ENCODE data around the gene KCNH1. TPM values are rescaled to one million over a fixed set of nuclear protein-coding genes. Genes with fewer than 3 reads are reported as not detected.

The KCNH1 gene
- total RNA-seq, 1 donor from 2014 or later: 15.5 TPM

DNA sequence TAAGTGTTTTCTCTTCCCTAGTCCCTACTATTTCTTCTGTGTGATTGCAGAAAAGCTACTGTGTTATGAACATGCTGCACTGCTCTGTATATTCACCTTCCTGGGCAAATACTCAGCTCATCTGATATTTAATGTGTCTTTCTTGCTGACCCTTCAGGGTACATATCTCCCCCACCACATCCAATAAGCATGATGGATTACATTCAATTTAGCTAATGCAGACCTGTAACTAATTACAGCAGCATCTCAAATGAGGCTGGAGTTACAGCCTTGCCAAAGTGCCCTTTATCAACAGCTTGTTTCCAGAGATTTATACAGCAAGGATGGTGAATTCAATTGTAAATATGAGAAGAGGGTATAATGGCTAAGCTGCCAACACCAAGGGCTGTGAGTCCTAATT is 144.0 kb downstream of the KCNH1 start:
- Histone ChIP-seq H3K27ac (ENCODE audit: low read depth, low read length) (no peak overlapping the region), H3K9me3 (ENCODE audit: insufficient read depth, low read depth, low read length) (no peaks in the 10 kb centered on the region), H3K36me3 (ENCODE audit: insufficient read depth, low read length) (no peaks in the 10 kb centered on the region), H3K27me3 (ENCODE audit: insufficient read depth, low read length) (no peaks in the 10 kb centered on the region), H3K79me2 (ENCODE audit: insufficient read depth, low read length) (no peaks in the 10 kb centered on the region), H4K20me1 (ENCODE audit: insufficient read depth, low read length) (no peaks in the 10 kb centered on the region), H2AFZ (ENCODE audit: low read depth, low read length) (no peak overlapping the region), H3K4me1 (ENCODE audit: insufficient read depth, low read length) (no peaks in the 10 kb centered on the region), H3K9ac (ENCODE audit: low read length) (no peak overlapping the region), H3K4me2 (ENCODE audit: low read length) (no peak overlapping the region), H3K4me3 (ENCODE audit: insufficient read depth, low read depth, low read length) (no peak overlapping the region)
- H3K36me3 Mint-ChIP-seq (ENCODE audit: low read depth, unreplicated experiment): peaks cover 31% of the 10 kb centered on the region
- no peaks in the 10 kb centered on the region for H3K4me1 Mint-ChIP-seq (ENCODE audit: low read depth, unreplicated experiment)
- DNase-seq (ENCODE audit: low read depth) (no peak), FAIRE-seq (no peak)
- TF ChIP-seq EZH2 (IDR thresholded peaks at IDR 0.05; ENCODE audit: insufficient read depth, low read length): no peak
- TF ChIP-seq, protein P1, sequence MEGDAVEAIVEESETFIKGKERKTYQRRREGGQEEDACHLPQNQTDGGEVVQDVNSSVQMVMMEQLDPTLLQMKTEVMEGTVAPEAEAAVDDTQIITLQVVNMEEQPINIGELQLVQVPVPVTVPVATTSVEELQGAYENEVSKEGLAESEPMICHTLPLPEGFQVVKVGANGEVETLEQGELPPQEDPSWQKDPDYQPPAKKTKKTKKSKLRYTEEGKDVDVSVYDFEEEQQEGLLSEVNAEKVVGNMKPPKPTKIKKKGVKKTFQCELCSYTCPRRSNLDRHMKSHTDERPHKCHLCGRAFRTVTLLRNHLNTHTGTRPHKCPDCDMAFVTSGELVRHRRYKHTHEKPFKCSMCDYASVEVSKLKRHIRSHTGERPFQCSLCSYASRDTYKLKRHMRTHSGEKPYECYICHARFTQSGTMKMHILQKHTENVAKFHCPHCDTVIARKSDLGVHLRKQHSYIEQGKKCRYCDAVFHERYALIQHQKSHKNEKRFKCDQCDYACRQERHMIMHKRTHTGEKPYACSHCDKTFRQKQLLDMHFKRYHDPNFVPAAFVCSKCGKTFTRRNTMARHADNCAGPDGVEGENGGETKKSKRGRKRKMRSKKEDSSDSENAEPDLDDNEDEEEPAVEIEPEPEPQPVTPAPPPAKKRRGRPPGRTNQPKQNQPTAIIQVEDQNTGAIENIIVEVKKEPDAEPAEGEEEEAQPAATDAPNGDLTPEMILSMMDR (IDR thresholded peaks at IDR 0.05; ENCODE audit: insufficient read depth, low read depth, low read length): no peak
- H3K4me3 Mint-ChIP-seq (ENCODE audit: unreplicated experiment): no peak overlapping the region
- no peak overlapping the region for H3K27ac Mint-ChIP-seq (ENCODE audit: unreplicated experiment)
- H3K27me3 Mint-ChIP-seq (ENCODE audit: low read depth, unreplicated experiment): no peaks in the 10 kb centered on the region
- H3K9me3 Mint-ChIP-seq (ENCODE audit: unreplicated experiment): peaks cover 21% of the 10 kb centered on the region

DNA sequence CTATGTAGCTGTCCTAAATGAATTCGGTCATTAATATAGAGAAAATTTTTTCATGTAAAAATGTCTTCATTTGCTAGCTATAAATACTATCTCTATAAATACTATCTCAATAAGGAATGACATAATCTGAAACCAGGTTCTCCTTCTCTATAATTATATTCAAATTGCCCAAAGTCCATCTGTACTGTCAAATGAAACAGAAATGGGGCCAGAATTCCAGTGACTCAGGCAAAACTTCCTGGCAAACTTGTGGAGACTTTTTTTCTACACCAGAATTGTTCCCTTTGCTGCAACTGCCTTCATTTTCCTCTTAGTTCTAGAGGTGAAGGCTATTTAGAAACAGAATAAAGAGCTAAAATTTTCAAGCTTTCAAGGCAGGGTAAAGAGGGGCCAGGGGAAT is 152.5 kb downstream of the KCNH1 start:
- Histone ChIP-seq H3K79me2 (ENCODE audit: insufficient read depth, low read length) (no peaks in the 10 kb centered on the region), H3K36me3 (ENCODE audit: insufficient read depth, low read length) (no peaks in the 10 kb centered on the region), H3K4me1 (ENCODE audit: insufficient read depth, low read length) (no peaks in the 10 kb centered on the region), H3K4me3 (ENCODE audit: insufficient read depth, low read depth, low read length) (no peak overlapping the region), H2AFZ (ENCODE audit: low read depth, low read length) (no peak overlapping the region), H3K27ac (ENCODE audit: low read depth, low read length) (no peak overlapping the region), H3K27me3 (ENCODE audit: insufficient read depth, low read length) (no peaks in the 10 kb centered on the region), H3K9ac (ENCODE audit: low read length) (no peak overlapping the region), H4K20me1 (ENCODE audit: insufficient read depth, low read length) (no peaks in the 10 kb centered on the region), H3K9me3 (ENCODE audit: insufficient read depth, low read depth, low read length) (no peaks in the 10 kb centered on the region), H3K4me2 (ENCODE audit: low read length) (no peak overlapping the region)
- no peaks in the 10 kb centered on the region for H3K27me3 Mint-ChIP-seq (ENCODE audit: low read depth, unreplicated experiment)
- FAIRE-seq (no peak), DNase-seq (ENCODE audit: low read depth) (peak; percentile 8)
- peaks cover 10% of the 10 kb centered on the region for H3K36me3 Mint-ChIP-seq (ENCODE audit: low read depth, unreplicated experiment)
- H3K4me3 Mint-ChIP-seq (ENCODE audit: unreplicated experiment): no peak overlapping the region
- peaks cover 18% of the 10 kb centered on the region for H3K4me1 Mint-ChIP-seq (ENCODE audit: low read depth, unreplicated experiment)
- H3K9me3 Mint-ChIP-seq (ENCODE audit: unreplicated experiment): peaks cover 10% of the 10 kb centered on the region
- TF ChIP-seq, protein P1 (IDR thresholded peaks at IDR 0.05; ENCODE audit: insufficient read depth, low read depth, low read length): no peak
- TF ChIP-seq EZH2 (IDR thresholded peaks at IDR 0.05; ENCODE audit: insufficient read depth, low read length): no peak
- H3K27ac Mint-ChIP-seq (ENCODE audit: unreplicated experiment): no peak overlapping the region

DNA sequence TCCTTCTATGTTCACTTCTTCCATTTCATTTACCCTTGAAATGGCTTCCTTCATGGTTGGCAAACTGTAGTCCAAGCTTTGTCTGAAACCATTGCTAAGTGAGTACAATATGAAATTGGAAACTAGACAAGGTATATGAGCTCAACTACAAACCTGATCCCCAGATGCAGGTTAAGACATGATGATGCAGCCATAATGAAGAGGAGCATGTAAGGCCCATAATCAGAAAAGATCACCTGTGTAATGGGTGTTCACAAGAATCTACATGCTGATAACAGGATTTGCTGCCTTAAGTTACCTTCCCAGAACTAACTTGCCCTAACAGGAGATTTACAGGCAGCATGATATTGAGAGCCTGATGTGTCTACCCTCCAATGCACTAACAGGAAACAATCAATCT is 153.9 kb downstream of the KCNH1 start:
- no peaks in the 10 kb centered on the region for H3K79me2 ChIP-seq (ENCODE audit: insufficient read depth, low read length)
- Mint-ChIP-seq H3K27ac (ENCODE audit: unreplicated experiment) (no peak overlapping the region), H3K27me3 (ENCODE audit: low read depth, unreplicated experiment) (no peaks in the 10 kb centered on the region), H3K4me1 (ENCODE audit: low read depth, unreplicated experiment) (peaks cover 18% of the 10 kb centered on the region), H3K9me3 (ENCODE audit: unreplicated experiment) (peaks cover 6% of the 10 kb centered on the region), H3K4me3 (ENCODE audit: unreplicated experiment) (no peak overlapping the region), H3K36me3 (ENCODE audit: low read depth, unreplicated experiment) (peaks cover 3% of the 10 kb centered on the region)
- no peak overlapping the region for H3K4me2 ChIP-seq (ENCODE audit: low read length)
- no peak overlapping the region for H3K4me3 ChIP-seq (ENCODE audit: insufficient read depth, low read depth, low read length)
- H3K36me3 ChIP-seq (ENCODE audit: insufficient read depth, low read length): no peaks in the 10 kb centered on the region
- H3K9ac ChIP-seq (ENCODE audit: low read length): no peak overlapping the region
- no peak for FAIRE-seq
- H2AFZ ChIP-seq (ENCODE audit: low read depth, low read length): no peak overlapping the region
- H3K9me3 ChIP-seq (ENCODE audit: insufficient read depth, low read depth, low read length): no peaks in the 10 kb centered on the region
- H3K27me3 ChIP-seq (ENCODE audit: insufficient read depth, low read length): no peaks in the 10 kb centered on the region
- H4K20me1 ChIP-seq (ENCODE audit: insufficient read depth, low read length): no peaks in the 10 kb centered on the region
- TF ChIP-seq, protein P1 (IDR thresholded peaks at IDR 0.05; ENCODE audit: insufficient read depth, low read depth, low read length): no peak
- TF ChIP-seq EZH2 (IDR thresholded peaks at IDR 0.05; ENCODE audit: insufficient read depth, low read length): no peak
- no peak for DNase-seq (ENCODE audit: low read depth)
- H3K4me1 ChIP-seq (ENCODE audit: insufficient read depth, low read length): no peaks in the 10 kb centered on the region
- no peak overlapping the region for H3K27ac ChIP-seq (ENCODE audit: low read depth, low read length)

Data from astrocyte (in vitro differentiated cells and primary cell).